CD4-positive, CD25-positive, alpha-beta regulatory T cell (primary cell): ENCODE measurements around the gene AUTS2. TPM values are rescaled to one million over a fixed set of nuclear protein-coding genes. Genes with fewer than 3 reads are reported as not detected.
A peak's percentile ranks its signal among the peaks of the same experiment; 100 is the strongest.

Source experiments
- ATAC-seq, 2 donors: fragments of 150-1000 bp; cut with Tn5 transposase; one replicate each; pipeline ENCODE4 v1.10.0; 2021; ENCODE audit warnings: low read depth in 2 of 2, moderate number of reproducible peaks in 2 of 2, moderate library complexity in 1 of 2
- DNase-seq, 3 donors: peaks; one replicate each; pipeline versions ENCODE4 v3.0.0 to v3.0.0-alpha.2; 2012 to 2022; ENCODE audit warnings: mixed read lengths in 1 of 3
- H3K27ac ChIP-seq: one replicate; pipeline ENCODE4 v1.7.0; 2013; ENCODE audit warnings: mild to moderate bottlenecking, low read length; ENCODE audit not compliant: insufficient read depth, poor library complexity, severe bottlenecking
- H3K27me3 ChIP-seq: one replicate; pipeline ENCODE4 v1.7.0; 2013; ENCODE audit warnings: low read length; ENCODE audit not compliant: control insufficient read depth, insufficient read depth
- H3K36me3 ChIP-seq: one replicate; pipeline ENCODE4 v1.7.0; 2013; ENCODE audit warnings: mild to moderate bottlenecking, low read length, moderate library complexity; ENCODE audit not compliant: control insufficient read depth, insufficient read depth
- H3K4me1 ChIP-seq: 2 replicates; pipeline ENCODE4 v1.7.0; 2013; ENCODE audit warnings: mild to moderate bottlenecking, low read length; ENCODE audit not compliant: insufficient read depth, control insufficient read depth, poor library complexity, severe bottlenecking
- H3K4me3 ChIP-seq: one replicate; pipeline ENCODE4 v1.7.0; 2013; ENCODE audit warnings: low read depth, mild to moderate bottlenecking, low read length, moderate library complexity
- H3K9me3 ChIP-seq, 2 experiments: 1 replicate in 1 of 2; 2 replicates in 1 of 2; pipeline ENCODE4 v1.7.0; 2013; ENCODE audit warnings: low read length in 2 of 2, mild to moderate bottlenecking in 1 of 2, moderate library complexity in 1 of 2; ENCODE audit not compliant: control insufficient read depth in 2 of 2
- H3K27ac Mint-ChIP-seq, 3 donors: one replicate each; pipeline ENCODE4 v1.8.0; 2020 to 2022; ENCODE audit warnings: mild to moderate bottlenecking in 3 of 3, mixed read lengths in 3 of 3, moderate library complexity in 2 of 3
- H3K27me3 Mint-ChIP-seq: one replicate; pipeline ENCODE4 v1.8.0; 2022; ENCODE audit warnings: mild to moderate bottlenecking, mixed read lengths
- H3K36me3 Mint-ChIP-seq: one replicate; pipeline ENCODE4 v1.8.0; 2020; ENCODE audit warnings: mixed read lengths
- H3K4me1 Mint-ChIP-seq, 4 donors: one replicate each; pipeline ENCODE4 v1.8.0; 2020 to 2022; ENCODE audit warnings: mixed read lengths in 4 of 4, mild to moderate bottlenecking in 1 of 4
- H3K4me3 Mint-ChIP-seq, 4 donors: one replicate each; pipeline ENCODE4 v1.8.0; 2020 to 2022; ENCODE audit warnings: mild to moderate bottlenecking in 4 of 4, mixed read lengths in 4 of 4, moderate library complexity in 3 of 4
- H3K9me3 Mint-ChIP-seq, 7 donors: one replicate each; pipeline ENCODE4 v1.8.0; 2020 to 2022; ENCODE audit warnings: mixed read lengths in 7 of 7, mild to moderate bottlenecking in 3 of 7, moderate library complexity in 2 of 7
- polyA plus RNA-seq, 4 donors: library from polyadenylated mRNA; unstranded; fragments of 300-500 nt; fragmentation: Illumina TruSeq; gene quantifications; one replicate each; pipeline ENCODE4 v1.2.3, GENCODE V29; 2021
- total RNA-seq: library from RNA; stranded (reverse); gene quantifications from one replicate; pipeline ENCODE4 v1.2.3, GENCODE V29; 2022

AUTS2 gene
- total RNA-seq (32.4 TPM), polyA plus RNA-seq (1 to 10 TPM in 1 of 4 donors, under 1 TPM in 3; 0.47 to 3.0 (median 0.64) TPM)

- H3K27me3 Mint-ChIP-seq = peaks cover 30% of the 10 kb centered on the region
- peaks cover 0 to 2% of the 10 kb centered on the region in 2 experiments for H3K9me3 ChIP-seq
- ATAC-seq (peak; percentile 50 to 56), DNase-seq (peak in 1 of 3 donors; percentile 12)
- peaks cover 18% of the 10 kb centered on the region for H3K4me1 ChIP-seq
- peaks cover 23% of the 10 kb centered on the region for H3K27me3 ChIP-seq
- H3K9me3 Mint-ChIP-seq = peaks cover 0 to 4% (median 2%) of the 10 kb centered on the region in 7 donors
- H3K27ac Mint-ChIP-seq = no peak within 1 kb of the TSS
- peaks cover 0 to 16% (median 4%) of the 10 kb centered on the region in 4 donors for H3K4me1 Mint-ChIP-seq
- H3K4me3 ChIP-seq = no peak within 1 kb of the TSS
- peak within 1 kb of the TSS in 3 of 4 donors; percentile 58 to 83 (median 73) for H3K4me3 Mint-ChIP-seq
- H3K27ac ChIP-seq = no peak within 1 kb of the TSS
- no peaks in the 10 kb centered on the region for H3K36me3 ChIP-seq
- no peaks in the 10 kb centered on the region for H3K36me3 Mint-ChIP-seq
Observed at GRCh38 chr7:69598081-69598486, at the start of gene AUTS2. Gene AUTS2 (plus strand): TSS chr7:69598475. CDS start chr7:69599654, 1,179 bp downstream.

GRCh38 chr7:69550991-69551390 is 47.3 kb upstream of the AUTS2 start:
- Mint-ChIP-seq H3K4me3 (no peak overlapping the region), H3K36me3 (no peaks in the 10 kb centered on the region), H3K27me3 (peaks cover 4% of the 10 kb centered on the region), H3K27ac (no peak overlapping the region), H3K4me1 (no peaks in the 10 kb centered on the region), H3K9me3 (peaks cover 0 to 5% (median 0%) of the 10 kb centered on the region in 7 donors)
- no peaks in the 10 kb centered on the region for H3K36me3 ChIP-seq
- no peaks in the 10 kb centered on the region for H3K9me3 ChIP-seq
- DNase-seq (no peak), ATAC-seq (no peak)
- no peaks in the 10 kb centered on the region for H3K27me3 ChIP-seq
- H3K4me3 ChIP-seq = no peak overlapping the region
- H3K4me1 ChIP-seq = no peaks in the 10 kb centered on the region
- H3K27ac ChIP-seq = no peak overlapping the region

GRCh38 chr7:69553190-69553589 is 45.1 kb upstream of the AUTS2 start:
- DNase-seq (no peak), ATAC-seq (no peak)
- Mint-ChIP-seq H3K27me3 (no peaks in the 10 kb centered on the region), H3K9me3 (peaks cover 0 to 5% (median 0%) of the 10 kb centered on the region in 7 donors), H3K27ac (no peak overlapping the region), H3K36me3 (no peaks in the 10 kb centered on the region), H3K4me1 (no peaks in the 10 kb centered on the region), H3K4me3 (no peak overlapping the region)
- Histone ChIP-seq H3K27me3 (no peaks in the 10 kb centered on the region), H3K4me3 (no peak overlapping the region), H3K36me3 (no peaks in the 10 kb centered on the region), H3K27ac (no peak overlapping the region), H3K4me1 (no peaks in the 10 kb centered on the region), H3K9me3 (no peaks in the 10 kb centered on the region)

GRCh38 chr7:69561266-69561960 is 36.9 kb upstream of the AUTS2 start:
- H3K4me3 Mint-ChIP-seq = no peak overlapping the region
- no peaks in the 10 kb centered on the region for H3K27me3 ChIP-seq
- H3K4me3 ChIP-seq = no peak overlapping the region
- DNase-seq (no peak), ATAC-seq (no peak)
- H3K9me3 ChIP-seq = no peaks in the 10 kb centered on the region
- H3K36me3 ChIP-seq = no peaks in the 10 kb centered on the region
- peaks cover 0 to 5% (median 0%) of the 10 kb centered on the region in 4 donors for H3K4me1 Mint-ChIP-seq
- H3K36me3 Mint-ChIP-seq = no peaks in the 10 kb centered on the region
- no peaks in the 10 kb centered on the region for H3K9me3 Mint-ChIP-seq
- H3K27me3 Mint-ChIP-seq = no peaks in the 10 kb centered on the region
- H3K27ac Mint-ChIP-seq = no peak overlapping the region
- no peaks in the 10 kb centered on the region for H3K4me1 ChIP-seq
- H3K27ac ChIP-seq = no peak overlapping the region

GRCh38 chr7:69564454-69565417 is 33.5 kb upstream of the AUTS2 start:
- no peaks in the 10 kb centered on the region for H3K27me3 Mint-ChIP-seq
- no peaks in the 10 kb centered on the region for H3K36me3 ChIP-seq
- H3K4me1 Mint-ChIP-seq = peaks cover 0 to 2% (median 0%) of the 10 kb centered on the region in 4 donors
- no peaks in the 10 kb centered on the region for H3K9me3 ChIP-seq
- H3K27ac ChIP-seq = no peak overlapping the region
- ATAC-seq = no peak
- H3K36me3 Mint-ChIP-seq = no peaks in the 10 kb centered on the region
- peaks cover 0 to 4% (median 0%) of the 10 kb centered on the region in 7 donors for H3K9me3 Mint-ChIP-seq
- no peak overlapping the region for H3K27ac Mint-ChIP-seq
- no peak overlapping the region for H3K4me3 ChIP-seq
- H3K4me3 Mint-ChIP-seq = no peak overlapping the region
- no peaks in the 10 kb centered on the region for H3K4me1 ChIP-seq
- DNase-seq = no peak
- no peaks in the 10 kb centered on the region for H3K27me3 ChIP-seq

- Histone ChIP-seq H3K36me3 (no peaks in the 10 kb centered on the region), H3K4me1 (no peaks in the 10 kb centered on the region), H3K27ac (no peak overlapping the region), H3K9me3 (no peaks in the 10 kb centered on the region), H3K27me3 (no peaks in the 10 kb centered on the region), H3K4me3 (no peak overlapping the region)
- Mint-ChIP-seq H3K9me3 (peaks cover 0 to 4% (median 0%) of the 10 kb centered on the region in 7 donors), H3K4me3 (no peak overlapping the region), H3K27me3 (no peaks in the 10 kb centered on the region), H3K4me1 (no peaks in the 10 kb centered on the region), H3K27ac (no peak overlapping the region), H3K36me3 (no peaks in the 10 kb centered on the region)
- DNase-seq (no peak), ATAC-seq (no peak)
Observed at GRCh38 chr7:69567800-69568199, 30.5 kb upstream of the AUTS2 start.

- no peaks in the 10 kb centered on the region for H3K36me3 Mint-ChIP-seq
- H3K4me1 Mint-ChIP-seq = no peaks in the 10 kb centered on the region
- H3K27me3 ChIP-seq = no peaks in the 10 kb centered on the region
- H3K27me3 Mint-ChIP-seq = no peaks in the 10 kb centered on the region
- H3K4me1 ChIP-seq = no peaks in the 10 kb centered on the region
- no peaks in the 10 kb centered on the region for H3K9me3 ChIP-seq
- H3K27ac Mint-ChIP-seq = no peak overlapping the region
- no peak overlapping the region for H3K4me3 Mint-ChIP-seq
- DNase-seq = no peak
- H3K9me3 Mint-ChIP-seq = peaks cover 0 to 4% (median 0%) of the 10 kb centered on the region in 7 donors
- H3K4me3 ChIP-seq = no peak overlapping the region
- no peak overlapping the region for H3K27ac ChIP-seq
- ATAC-seq = no peak
- no peaks in the 10 kb centered on the region for H3K36me3 ChIP-seq
Observed at GRCh38 chr7:69568266-69568665, 30.0 kb upstream of the AUTS2 start.
